Urinary bladder (tissue), 4 donors: ENCODE results near the gene VRK1. TPM values are rescaled to one million over a fixed set of nuclear protein-coding genes. Genes with fewer than 3 reads are reported as not detected.

Experiments used
- DNase-seq: peaks from one replicate; pipeline ENCODE4 v3.0.0-alpha.2; 2015; ENCODE audit errors: extremely low spot score
- H3K27ac ChIP-seq: one replicate; pipeline ENCODE4 v1.5.1; 2013; ENCODE audit warnings: low read depth, mild to moderate bottlenecking, moderate library complexity
- H3K36me3 ChIP-seq: one replicate; pipeline ENCODE4 v1.6.1; 2013; ENCODE audit warnings: mild to moderate bottlenecking, moderate library complexity; ENCODE audit not compliant: insufficient read depth
- H3K4me1 ChIP-seq: one replicate; pipeline ENCODE4 v1.6.1; 2013; ENCODE audit warnings: mild to moderate bottlenecking, moderate library complexity; ENCODE audit not compliant: insufficient read depth
- H3K4me3 ChIP-seq: one replicate; pipeline ENCODE4 v1.5.1; 2013; ENCODE audit warnings: low read depth, low read length
- WGBS: extraction: QIAGEN DNeasy Blood & Tissue Kit; methylation state at CpG from one replicate; pipeline ENCODE4 v1.1.7; 2013; 5-methylcytosine and 5-hydroxymethylcytosine counted together
- polyA plus RNA-seq: library from polyadenylated mRNA; stranded (reverse); fragments of 200-250 nt; gene quantifications from one replicate; pipeline ENCODE4 v1.2.3, GENCODE V29; 2013
- total RNA-seq: library from RNA; depleted of rRNA; stranded (reverse); fragments of >200 nt; gene quantifications from one replicate; pipeline ENCODE4 v1.2.3, GENCODE V29; 2014
- donor health status: healthy with polysubstance abuse.
- donor health status: healthy.

The VRK1 gene
- total and polyA plus RNA-seq, 2 donors: 9.0 to 37.5 TPM

DNA sequence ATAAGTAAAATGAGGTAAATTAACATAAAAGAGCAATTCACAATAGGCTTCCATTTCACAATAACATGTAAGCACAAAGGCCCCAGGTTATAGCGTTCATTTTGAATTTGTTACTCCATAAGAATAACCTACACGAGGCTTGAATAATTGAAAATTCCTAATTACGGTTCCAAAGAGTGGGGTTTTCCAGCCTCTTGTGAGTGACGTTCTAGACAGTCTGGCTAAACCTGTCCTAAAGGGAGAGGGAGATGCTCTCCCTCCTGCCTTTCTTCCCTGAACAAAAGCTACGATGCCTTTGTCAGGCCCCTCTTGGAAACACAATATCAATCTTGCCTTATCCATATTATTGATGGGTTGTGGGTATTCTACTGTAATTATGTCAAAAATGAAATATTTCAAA lies 24.3 kb upstream of the VRK1 start:
- no peaks in the 10 kb centered on the region for H3K4me1 ChIP-seq
- 84% methylated on average over 5 of the region's 5 CpGs for WGBS

DNA sequence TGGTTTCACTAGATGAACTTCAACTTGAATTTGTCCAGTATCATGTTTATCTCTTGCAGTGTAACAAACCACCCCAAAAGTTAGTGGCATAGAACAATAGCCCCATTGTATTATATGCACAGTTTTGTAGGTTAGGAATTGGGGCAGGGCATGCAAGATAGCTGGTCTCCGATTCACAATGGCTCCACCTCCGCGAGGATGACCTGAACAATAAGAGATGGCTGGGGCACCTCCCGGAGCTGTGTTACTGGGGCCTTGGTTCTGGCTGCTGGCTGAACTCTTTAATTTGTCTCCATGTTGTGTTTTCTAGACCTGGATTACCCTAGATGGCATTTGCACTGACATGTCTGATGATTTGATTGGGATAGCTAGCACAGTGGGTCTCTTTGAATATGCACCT lies 20.4 kb upstream of the VRK1 start:
- Histone ChIP-seq H3K4me3 (no peak overlapping the region), H3K27ac (no peak overlapping the region), H3K4me1 (no peaks in the 10 kb centered on the region), H3K36me3 (no peaks in the 10 kb centered on the region)
- DNase-seq: no peak
- 85% methylated on average over 4 of the region's 4 CpGs for WGBS

More for the DNA sequence above, 24.3 kb upstream of the VRK1 start:
- Histone ChIP-seq H3K4me3 (no peak overlapping the region), H3K36me3 (no peaks in the 10 kb centered on the region), H3K27ac (no peak overlapping the region)
- no peak for DNase-seq

DNA sequence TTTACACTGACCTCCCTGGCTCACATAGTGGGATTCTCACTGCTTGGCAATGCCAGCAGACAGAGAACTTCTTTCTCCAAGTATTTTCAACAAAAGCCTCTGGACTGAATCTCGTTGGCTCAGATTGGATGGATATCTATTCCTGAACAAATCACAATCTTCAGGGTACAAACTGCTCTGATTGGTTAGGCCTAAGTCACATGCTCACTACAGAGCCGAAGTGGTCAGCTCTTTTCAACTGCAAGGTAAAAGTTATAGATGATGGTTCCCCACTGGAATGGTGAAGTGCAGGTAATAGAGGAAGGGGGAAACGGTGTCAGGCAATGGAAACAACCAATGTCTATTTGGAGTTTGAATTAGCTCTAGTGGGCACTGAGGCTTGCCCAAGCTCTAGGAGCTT lies 16.7 kb upstream of the VRK1 start:
- Histone ChIP-seq H3K4me3 (no peak overlapping the region), H3K36me3 (no peaks in the 10 kb centered on the region), H3K4me1 (no peaks in the 10 kb centered on the region), H3K27ac (no peak overlapping the region)
- WGBS: 79% methylated on average over 3 of the region's 3 CpGs
- no peak for DNase-seq

DNA sequence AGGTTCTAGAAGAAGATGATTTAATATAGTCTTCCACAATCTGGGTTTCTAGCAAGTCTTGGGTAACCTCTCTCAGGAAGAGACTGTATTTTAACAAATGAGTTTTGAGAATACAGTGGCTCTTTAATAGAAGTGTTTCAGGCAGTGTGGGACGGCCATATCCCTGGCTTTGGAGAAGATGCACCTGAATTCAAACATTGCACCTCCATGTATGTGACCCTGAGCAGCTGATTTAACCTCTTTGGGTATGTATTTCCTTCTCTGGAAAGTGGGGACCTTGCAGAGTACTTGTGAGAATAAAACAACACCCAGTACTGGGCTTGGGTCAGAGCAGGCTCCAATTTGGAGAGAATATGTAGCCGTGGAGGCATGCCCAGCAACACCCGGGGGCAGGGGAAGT lies 15.8 kb upstream of the VRK1 start:
- H3K4me1 ChIP-seq: no peaks in the 10 kb centered on the region
- WGBS: 73% methylated on average over 3 of the region's 3 CpGs
- DNase-seq: no peak
- no peaks in the 10 kb centered on the region for H3K36me3 ChIP-seq
- no peak overlapping the region for H3K27ac ChIP-seq
- H3K4me3 ChIP-seq: no peak overlapping the region

- DNase-seq: no peak
- Histone ChIP-seq H3K4me1 (no peaks in the 10 kb centered on the region), H3K4me3 (no peak overlapping the region), H3K27ac (no peak overlapping the region), H3K36me3 (no peaks in the 10 kb centered on the region)
- WGBS: 79% methylated on average over 8 of the region's 8 CpGs
These were observed 14.7 kb upstream of the VRK1 start for GRCh38 chr14:96782436-96782835.

DNA sequence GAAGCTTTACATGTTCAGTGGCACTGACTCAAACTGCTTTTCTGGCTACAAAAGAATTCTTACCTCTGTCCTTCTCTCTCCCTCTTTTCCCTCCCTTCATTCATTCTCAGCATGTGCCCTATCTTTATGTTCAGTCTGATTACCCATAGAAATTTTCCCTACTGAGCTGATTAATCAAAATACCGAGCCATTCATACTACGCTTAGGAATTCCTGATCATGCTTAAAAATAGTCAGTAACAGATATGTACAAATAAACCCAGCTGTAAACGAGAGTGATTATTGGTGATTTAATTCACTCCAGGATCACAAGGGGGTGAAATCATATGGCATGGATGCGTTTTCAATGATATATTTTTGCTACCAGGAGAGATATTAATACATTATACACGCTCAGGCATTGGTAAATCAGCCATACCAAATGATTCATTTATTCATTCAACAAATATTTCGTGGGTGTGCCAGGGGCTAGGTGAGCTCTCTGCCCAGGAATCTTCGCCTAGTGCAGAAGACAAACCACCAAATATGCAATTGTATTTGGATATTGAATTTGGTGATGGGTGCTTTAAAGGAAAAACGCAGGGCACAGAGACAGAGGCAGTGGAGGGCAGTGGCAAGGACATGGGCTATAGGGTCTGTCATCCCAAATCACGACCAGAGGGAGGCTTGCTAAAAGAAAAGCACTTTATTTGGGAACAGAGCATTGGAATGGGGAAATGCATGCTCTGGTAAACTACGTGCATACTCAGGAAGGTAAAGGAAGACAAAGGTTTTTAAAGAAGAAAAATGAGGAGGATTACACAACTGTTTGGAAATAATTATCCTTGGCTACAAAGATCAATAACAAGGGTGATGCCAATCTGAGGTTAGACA lies 13.9 kb upstream of the VRK1 start:
- H3K27ac ChIP-seq: no peak overlapping the region
- 71% methylated on average over 10 of the region's 10 CpGs for WGBS
- H3K4me1 ChIP-seq: no peaks in the 10 kb centered on the region
- H3K4me3 ChIP-seq: no peak overlapping the region
- no peaks in the 10 kb centered on the region for H3K36me3 ChIP-seq
- no peak for DNase-seq

DNA sequence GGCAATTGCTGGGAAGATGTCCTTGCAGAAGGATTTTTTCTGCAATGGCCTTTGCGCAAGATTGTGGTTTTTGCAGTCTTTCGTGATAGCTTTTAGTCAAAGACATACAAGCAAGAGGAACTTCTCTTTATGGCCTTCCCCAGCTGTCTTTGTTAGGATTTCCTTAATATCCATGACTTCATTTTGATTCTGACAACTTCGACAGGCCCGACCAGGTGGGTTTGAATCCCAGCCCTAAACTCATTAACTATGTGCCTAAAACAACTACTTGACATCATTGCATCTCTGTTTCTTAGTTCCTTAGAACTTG lies 13.3 kb upstream of the VRK1 start:
- Histone ChIP-seq H3K27ac (no peak overlapping the region), H3K36me3 (no peaks in the 10 kb centered on the region), H3K4me1 (no peaks in the 10 kb centered on the region), H3K4me3 (no peak overlapping the region)
- DNase-seq: no peak
- WGBS: 68% methylated on average over 4 of the region's 4 CpGs

DNA sequence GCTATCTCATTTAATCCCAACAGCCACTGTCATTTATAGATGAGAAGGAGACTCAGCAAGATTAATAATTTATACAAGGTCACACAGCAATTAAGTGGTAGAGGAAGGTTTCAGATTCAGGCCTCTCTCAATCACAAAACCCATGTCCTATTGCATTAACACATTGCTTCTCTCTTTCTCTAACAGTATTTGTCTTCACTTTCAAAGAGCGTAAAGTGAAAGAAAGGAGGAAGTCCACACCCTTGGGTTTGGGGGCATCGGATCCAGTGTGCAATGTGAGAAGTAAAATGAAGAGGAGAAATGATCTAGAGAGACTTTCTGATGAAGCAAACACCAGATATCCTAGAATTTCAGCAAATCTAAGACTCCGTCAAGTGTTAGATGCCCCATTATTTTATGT lies 7.0 kb upstream of the VRK1 start:
- Histone ChIP-seq H3K4me3 (no peak overlapping the region), H3K4me1 (no peaks in the 10 kb centered on the region), H3K36me3 (no peaks in the 10 kb centered on the region), H3K27ac (no peak overlapping the region)
- no peak for DNase-seq
- 72% methylated on average over 3 of the region's 3 CpGs for WGBS

GRCh38 chr14:96790706-96791105 lies 6.5 kb upstream of the VRK1 start:
- Histone ChIP-seq H3K4me3 (no peak overlapping the region), H3K27ac (no peak overlapping the region), H3K36me3 (no peaks in the 10 kb centered on the region), H3K4me1 (no peaks in the 10 kb centered on the region)
- no peak for DNase-seq
- WGBS: 70% methylated on average over 1 of the region's 1 CpG

GRCh38 chr14:96792003-96792402 lies 5.2 kb upstream of the VRK1 start:
- 48% methylated on average over 5 of the region's 5 CpGs for WGBS
- no peak overlapping the region for H3K4me3 ChIP-seq
- DNase-seq: no peak
- H3K36me3 ChIP-seq: no peaks in the 10 kb centered on the region
- H3K4me1 ChIP-seq: no peaks in the 10 kb centered on the region
- H3K27ac ChIP-seq: no peak overlapping the region

- no peak overlapping the region for H3K27ac ChIP-seq
- WGBS: 57% methylated on average over 7 of the region's 7 CpGs
- no peak for DNase-seq
These were observed 4.6 kb upstream of the VRK1 start for GRCh38 chr14:96792591-96792990.

DNA sequence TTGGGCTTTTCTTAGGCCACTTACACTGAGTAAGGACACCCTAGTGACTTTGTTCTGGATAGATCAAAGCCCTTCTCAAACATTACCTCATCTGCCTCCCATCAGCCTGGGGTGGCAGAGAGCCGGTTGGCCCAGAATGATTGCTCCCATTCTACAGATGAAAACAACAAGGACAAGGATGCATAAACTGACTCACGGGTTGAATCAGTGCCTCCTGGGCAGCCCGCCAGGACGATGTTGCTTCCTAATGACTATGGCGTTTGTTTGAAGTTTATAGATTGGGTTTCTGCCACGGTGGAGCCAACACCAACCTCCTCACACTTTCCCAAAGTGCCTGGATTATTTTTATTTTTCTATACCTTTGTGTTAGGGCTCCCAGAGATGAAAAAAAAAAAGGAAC lies 3.6 kb upstream of the VRK1 start:
- no peaks in the 10 kb centered on the region for H3K36me3 ChIP-seq
- H3K4me3 ChIP-seq: no peak overlapping the region
- WGBS: 60% methylated on average over 6 of the region's 6 CpGs
- H3K4me1 ChIP-seq: no peaks in the 10 kb centered on the region
- no peak for DNase-seq
- H3K27ac ChIP-seq: no peak overlapping the region

More at GRCh38 chr14:96792591-96792990, 4.6 kb upstream of the VRK1 start:
- H3K4me1 ChIP-seq: no peaks in the 10 kb centered on the region
- H3K36me3 ChIP-seq: no peaks in the 10 kb centered on the region
- no peak overlapping the region for H3K4me3 ChIP-seq

DNA sequence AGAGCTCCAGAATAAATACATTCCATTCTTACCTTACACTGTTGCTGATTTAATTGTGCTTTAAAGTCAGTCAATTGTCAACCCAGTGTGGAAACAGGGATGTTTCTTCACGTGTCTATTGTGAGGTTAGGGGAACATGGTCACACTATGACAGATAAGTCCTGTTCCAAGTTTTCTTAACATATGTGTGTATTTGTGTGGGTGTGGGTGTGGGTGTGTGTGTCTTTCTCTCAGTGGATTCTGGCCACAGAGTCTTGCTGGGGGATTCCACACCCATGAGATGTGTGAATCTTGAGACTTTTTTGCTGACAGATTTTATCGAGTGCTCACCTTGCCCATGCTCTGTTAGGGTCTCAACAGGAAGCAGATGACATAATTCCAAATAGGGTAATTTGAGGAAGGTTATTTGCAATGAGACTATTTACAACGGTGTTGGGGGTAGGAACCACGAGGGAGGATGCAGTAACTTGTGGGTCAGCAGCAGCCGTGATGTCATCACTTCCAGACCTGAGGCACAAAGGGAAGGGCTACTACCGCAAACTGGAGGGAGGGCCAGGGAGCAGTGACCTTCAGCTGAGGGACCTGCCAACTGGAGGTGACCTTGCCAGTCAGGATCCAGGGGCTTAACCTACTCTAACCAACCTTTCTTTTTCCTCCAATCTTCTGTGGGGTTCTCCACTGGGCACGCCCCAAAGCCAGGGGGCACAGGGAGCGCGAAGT lies 1.9 kb upstream of the VRK1 start:
- no peaks in the 10 kb centered on the region for H3K36me3 ChIP-seq
- WGBS: 75% methylated on average over 9 of the region's 9 CpGs
- no peak overlapping the region for H3K4me3 ChIP-seq
- H3K27ac ChIP-seq: no peak overlapping the region
- DNase-seq: no peak
- H3K4me1 ChIP-seq: no peaks in the 10 kb centered on the region

- 1% methylated on average over 59 of the region's 59 CpGs for WGBS
- no peaks in the 10 kb centered on the region for H3K4me1 ChIP-seq
- no peak overlapping the region for H3K27ac ChIP-seq
- peak overlapping the region; percentile 87 for H3K4me3 ChIP-seq
- no peak for DNase-seq
- H3K36me3 ChIP-seq: no peaks in the 10 kb centered on the region
These were observed 584 bp downstream of the VRK1 start for GRCh38 chr14:96797582-96798349.
